Suppressor macrophage treated with lipopolysaccharide for 1 hour (primary cell): ENCODE results near the gene CHRFAM7A.
A peak's percentile ranks its signal among the peaks of the same experiment; 100 is the strongest.
"Not testable (repeated sequence)": the region's sequence is repeated elsewhere in the genome, so short reads cannot be mapped to it uniquely, and the experiment has no call there.

ENCODE experiments used
- DNase-seq, 3 donors: peaks; one replicate each; pipeline ENCODE4 v3.0.0-alpha.2; 2020 to 2022

The CHRFAM7A gene

GRCh38 chr15:30392766-30393663 lies at the start of gene CHRFAM7A:
TSS of gene CHRFAM7A (minus strand) at chr15:30393540. CDS start at chr15:30383351, 10,189 bp downstream.
- peak in 1 of 3 donors; percentile 1 for DNase-seq

- not testable (repeated sequence) for DNase-seq
Measured at GRCh38 chr15:30438348-30438747, 45.0 kb upstream of the CHRFAM7A start.

GRCh38 chr15:30435878-30436277 lies 42.5 kb upstream of the CHRFAM7A start:
- not testable (repeated sequence) for DNase-seq

GRCh38 chr15:30420723-30421122 lies 27.4 kb upstream of the CHRFAM7A start:
- not testable (repeated sequence) for DNase-seq

GRCh38 chr15:30414160-30414559 lies 20.8 kb upstream of the CHRFAM7A start, which contains the start of gene GOLGA8R:
TSS of gene GOLGA8R (minus strand) at chr15:30414260. CDS start at chr15:30414162, 98 bp downstream.
- DNase-seq = not testable (repeated sequence)

- DNase-seq = not testable (repeated sequence)
Measured at GRCh38 chr15:30407636-30408035, 14.3 kb upstream of the CHRFAM7A start.

- not testable (repeated sequence) for DNase-seq
Measured at GRCh38 chr15:30398988-30399387, 5.6 kb upstream of the CHRFAM7A start.

- DNase-seq = not testable (repeated sequence)
Measured at GRCh38 chr15:30393664-30393991, 288 bp upstream of the CHRFAM7A start.

- DNase-seq = not testable (repeated sequence)
Measured at GRCh38 chr15:30386318-30386887, 6.9 kb downstream of the CHRFAM7A start.

- not testable (repeated sequence) for DNase-seq
Measured at GRCh38 chr15:30377082-30377413, 16.3 kb downstream of the CHRFAM7A start.

- DNase-seq = not testable (repeated sequence)
Measured at GRCh38 chr15:30376375-30377081, 16.8 kb downstream of the CHRFAM7A start.

GRCh38 chr15:30375872-30376271 lies 17.5 kb downstream of the CHRFAM7A start:
- DNase-seq = not testable (repeated sequence)

GRCh38 chr15:30374862-30375261 lies 18.5 kb downstream of the CHRFAM7A start:
- not testable (repeated sequence) for DNase-seq

- not testable (repeated sequence) for DNase-seq
Measured at GRCh38 chr15:30368271-30368670, 25.1 kb downstream of the CHRFAM7A start.

GRCh38 chr15:30367246-30367645 lies 26.1 kb downstream of the CHRFAM7A start:
- DNase-seq = not testable (repeated sequence)

GRCh38 chr15:30361404-30361803 lies 31.9 kb downstream of the CHRFAM7A start:
- DNase-seq = not testable (repeated sequence)

GRCh38 chr15:30360990-30361389 lies 32.4 kb downstream of the CHRFAM7A start:
- DNase-seq = not testable (repeated sequence)

- DNase-seq = not testable (repeated sequence)
Measured at GRCh38 chr15:30355043-30355442, 38.3 kb downstream of the CHRFAM7A start.

GRCh38 chr15:30349803-30350202 lies 43.5 kb downstream of the CHRFAM7A start:
- DNase-seq = not testable (repeated sequence)

GRCh38 chr15:30336584-30336983 lies 56.8 kb downstream of the CHRFAM7A start:
- not testable (repeated sequence) for DNase-seq

- not testable (repeated sequence) for DNase-seq
Measured at GRCh38 chr15:30334152-30334551, 59.2 kb downstream of the CHRFAM7A start.

GRCh38 chr15:30326145-30326544 lies 67.2 kb downstream of the CHRFAM7A start:
- not testable (repeated sequence) for DNase-seq

- DNase-seq = not testable (repeated sequence)
Measured at GRCh38 chr15:30321063-30321462, 72.3 kb downstream of the CHRFAM7A start.
